ENCODE data around the gene C1orf174.

C1orf174 gene

DNA sequence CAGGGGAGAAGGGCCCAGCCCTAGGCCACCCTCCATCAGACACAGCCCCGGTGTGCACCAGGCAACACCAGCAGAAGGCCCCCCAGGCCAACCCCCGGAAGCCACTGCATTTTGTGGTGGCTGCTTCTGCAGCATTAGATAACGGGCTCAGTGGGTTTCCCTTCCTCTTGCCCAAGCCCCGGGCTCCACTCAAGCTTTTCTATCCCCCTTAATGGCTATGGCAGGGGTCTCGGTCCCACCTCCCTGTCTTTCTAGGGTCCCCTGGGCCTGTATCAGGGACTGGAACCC lies 18.9 kb downstream of the C1orf174 start:
- no peaks in the 10 kb centered on the region for H3K4me1 ChIP-seq (ENCODE audit: control insufficient read depth, insufficient read depth, low read length)
- no peak overlapping the region for H3K27ac ChIP-seq (ENCODE audit: low read depth, low read length)
- no peaks in the 10 kb centered on the region for H3K27me3 ChIP-seq (ENCODE audit: control insufficient read depth, insufficient read depth, low read length)
- H3K9ac ChIP-seq (ENCODE audit: low read length), result no peak overlapping the region
- H3K36me3 ChIP-seq (ENCODE audit: control insufficient read depth, insufficient read depth, low read length), result peaks cover 19% of the 10 kb centered on the region
- no peak overlapping the region for H3K4me3 ChIP-seq (ENCODE audit: low read length)

DNA sequence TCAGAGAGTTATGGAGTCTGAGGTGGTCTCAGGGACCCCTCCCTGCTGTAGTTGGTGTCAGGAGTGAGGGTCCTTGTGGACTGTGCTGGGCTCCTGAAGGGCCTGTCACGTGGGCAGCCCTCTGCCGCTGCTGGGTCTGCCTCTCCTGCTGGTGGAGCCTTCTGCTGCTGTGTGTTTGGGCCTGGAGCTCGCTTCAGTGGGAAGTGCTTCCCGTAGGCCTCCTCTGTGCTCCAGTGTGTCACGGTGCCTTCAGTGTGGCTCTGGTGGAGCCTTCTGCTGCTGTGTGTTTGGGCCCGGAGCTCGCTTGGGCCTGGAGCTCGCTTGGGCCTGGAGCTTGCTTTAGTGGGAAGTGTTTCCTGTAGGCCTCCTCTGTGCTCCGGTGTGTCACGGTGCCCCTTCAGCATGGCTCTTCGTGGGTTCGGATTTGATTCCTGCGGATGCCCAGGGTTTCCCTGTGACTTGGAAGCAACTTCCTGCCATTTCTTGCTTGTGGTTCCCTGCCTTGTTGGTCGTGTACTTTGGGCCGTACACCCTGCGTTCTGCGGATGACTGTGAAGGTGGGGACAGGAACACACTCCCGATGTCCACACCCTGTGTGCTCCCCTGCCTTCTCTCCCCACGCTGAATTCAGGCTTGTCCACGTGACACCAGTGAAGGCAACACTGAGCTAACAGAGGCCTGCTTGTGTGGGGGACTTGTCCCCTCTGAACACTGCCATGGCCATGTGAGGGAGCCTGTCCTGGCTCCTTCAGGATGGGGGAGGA lies 19.5 kb downstream of the C1orf174 start:
- Histone ChIP-seq H3K4me3 (ENCODE audit: low read length) (no peak overlapping the region), H3K36me3 (ENCODE audit: control insufficient read depth, insufficient read depth, low read length) (peaks cover 19% of the 10 kb centered on the region), H3K27me3 (ENCODE audit: control insufficient read depth, insufficient read depth, low read length) (no peaks in the 10 kb centered on the region), H3K9ac (ENCODE audit: low read length) (no peak overlapping the region), H3K27ac (ENCODE audit: low read depth, low read length) (no peak overlapping the region), H3K4me1 (ENCODE audit: control insufficient read depth, insufficient read depth, low read length) (no peaks in the 10 kb centered on the region)

DNA sequence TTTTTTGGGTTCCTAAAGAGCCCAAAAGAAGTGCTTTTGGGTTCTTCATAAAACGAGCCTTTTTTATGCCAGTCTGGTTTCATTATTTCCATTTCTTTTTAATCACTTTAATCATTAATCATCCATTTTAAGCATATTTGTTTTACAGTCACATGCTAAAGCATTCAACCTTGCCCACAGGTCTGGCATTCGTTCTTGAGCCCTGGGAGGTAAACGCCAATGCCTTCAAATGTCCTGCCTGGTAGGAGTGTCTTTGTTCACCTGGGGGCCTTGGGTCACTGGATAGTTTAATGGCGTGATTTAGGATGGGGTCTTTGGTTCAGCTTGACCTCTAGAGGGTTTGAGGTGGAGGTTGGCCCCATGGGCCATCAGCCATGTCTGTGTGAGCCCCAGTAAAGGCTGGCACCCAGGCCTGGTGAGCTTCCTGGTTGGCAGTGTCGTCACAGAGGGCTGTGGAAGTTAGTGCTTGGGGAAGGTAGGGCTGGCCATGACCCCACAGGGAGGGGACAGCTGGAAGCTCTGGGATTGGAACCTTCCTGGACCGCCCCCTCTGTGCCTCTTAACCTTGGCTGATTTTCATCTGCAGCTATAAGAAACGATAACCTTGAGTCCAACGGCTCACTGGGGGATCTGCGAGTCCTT lies 20.2 kb downstream of the C1orf174 start:
- H3K36me3 ChIP-seq (ENCODE audit: control insufficient read depth, insufficient read depth, low read length), result peaks cover 24% of the 10 kb centered on the region

DNA sequence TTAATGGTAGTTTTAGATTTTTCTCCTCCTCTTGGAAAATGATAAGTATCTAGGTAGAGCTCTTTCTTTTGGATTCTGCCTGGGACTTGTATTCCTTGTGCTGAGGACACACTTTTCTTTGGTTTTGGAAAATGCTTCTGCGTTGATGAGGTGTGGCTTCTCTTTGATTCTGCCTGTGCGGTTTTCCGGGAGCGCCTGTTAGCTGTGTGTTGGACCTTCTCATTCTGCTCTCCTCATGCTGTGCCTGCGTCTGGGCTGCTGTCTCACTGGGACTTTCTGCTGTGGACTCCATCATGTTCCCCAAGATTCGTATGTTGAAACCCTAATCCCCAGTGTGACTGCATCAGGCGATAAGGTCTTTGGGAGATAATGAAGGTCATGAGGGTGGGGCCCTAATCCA lies 21.0 kb downstream of the C1orf174 start:
- H3K27me3 ChIP-seq (ENCODE audit: control insufficient read depth, insufficient read depth, low read length), result no peaks in the 10 kb centered on the region
- H3K36me3 ChIP-seq (ENCODE audit: control insufficient read depth, insufficient read depth, low read length), result peaks cover 24% of the 10 kb centered on the region
- no peak overlapping the region for H3K9ac ChIP-seq (ENCODE audit: low read length)
- H3K4me3 ChIP-seq (ENCODE audit: low read length), result no peak overlapping the region
- H3K27ac ChIP-seq (ENCODE audit: low read depth, low read length), result no peak overlapping the region
- H3K4me1 ChIP-seq (ENCODE audit: control insufficient read depth, insufficient read depth, low read length), result no peaks in the 10 kb centered on the region

More for the DNA sequence above, 20.2 kb downstream of the C1orf174 start:
- no peaks in the 10 kb centered on the region for H3K4me1 ChIP-seq (ENCODE audit: control insufficient read depth, insufficient read depth, low read length)
- H3K27me3 ChIP-seq (ENCODE audit: control insufficient read depth, insufficient read depth, low read length), result no peaks in the 10 kb centered on the region
- no peak overlapping the region for H3K27ac ChIP-seq (ENCODE audit: low read depth, low read length)
- H3K4me3 ChIP-seq (ENCODE audit: low read length), result no peak overlapping the region
- no peak overlapping the region for H3K9ac ChIP-seq (ENCODE audit: low read length)

DNA sequence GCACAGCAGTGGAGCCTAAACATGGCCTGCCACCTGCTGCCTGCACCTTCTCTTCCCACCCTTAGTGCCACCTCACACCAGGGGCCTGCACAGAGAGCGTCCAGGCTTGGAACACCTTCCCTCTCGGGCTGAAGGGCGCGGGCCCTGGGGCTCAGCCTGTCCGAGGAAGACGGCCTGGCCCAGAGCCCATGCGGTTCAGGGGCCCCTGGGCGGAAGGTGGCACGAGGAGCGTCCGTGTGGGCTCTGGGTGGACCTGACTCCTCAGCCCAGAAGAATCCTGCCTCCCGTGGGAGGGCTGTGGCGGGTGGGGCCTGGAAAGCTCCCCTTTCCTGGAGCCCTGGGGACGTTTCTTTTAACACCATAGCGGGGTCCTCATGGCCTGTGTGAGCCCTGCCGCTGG lies 23.4 kb downstream of the C1orf174 start:
- Histone ChIP-seq H3K27me3 (ENCODE audit: control insufficient read depth, insufficient read depth, low read length) (no peaks in the 10 kb centered on the region), H3K4me1 (ENCODE audit: control insufficient read depth, insufficient read depth, low read length) (no peaks in the 10 kb centered on the region), H3K9ac (ENCODE audit: low read length) (no peak overlapping the region), H3K4me3 (ENCODE audit: low read length) (no peak overlapping the region), H3K36me3 (ENCODE audit: control insufficient read depth, insufficient read depth, low read length) (peaks cover 30% of the 10 kb centered on the region), H3K27ac (ENCODE audit: low read depth, low read length) (no peak overlapping the region)

DNA sequence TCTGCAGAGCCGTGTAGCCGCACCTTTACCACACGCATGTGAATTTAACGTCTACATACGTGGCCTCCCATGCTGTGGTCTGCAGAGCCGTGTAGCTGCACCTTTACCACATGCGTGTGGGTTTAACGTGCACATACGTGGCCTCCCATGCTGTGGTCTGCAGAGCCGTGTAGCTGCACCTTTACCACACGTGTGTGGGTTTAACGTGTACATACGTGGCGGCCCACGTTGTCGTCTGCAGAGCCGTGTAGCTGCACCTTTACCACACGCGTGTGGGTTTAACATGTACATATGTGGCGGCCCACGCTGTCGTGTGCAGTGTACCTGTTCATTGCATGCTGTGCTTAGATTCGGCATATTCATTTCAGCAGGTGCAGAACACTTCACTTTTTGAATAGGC lies 25.3 kb downstream of the C1orf174 start:
- H3K4me3 ChIP-seq (ENCODE audit: low read length), result no peak overlapping the region
- peaks cover 39% of the 10 kb centered on the region for H3K36me3 ChIP-seq (ENCODE audit: control insufficient read depth, insufficient read depth, low read length)
- no peaks in the 10 kb centered on the region for H3K27me3 ChIP-seq (ENCODE audit: control insufficient read depth, insufficient read depth, low read length)
- no peaks in the 10 kb centered on the region for H3K4me1 ChIP-seq (ENCODE audit: control insufficient read depth, insufficient read depth, low read length)
- no peak overlapping the region for H3K27ac ChIP-seq (ENCODE audit: low read depth, low read length)
- H3K9ac ChIP-seq (ENCODE audit: low read length), result no peak overlapping the region

DNA sequence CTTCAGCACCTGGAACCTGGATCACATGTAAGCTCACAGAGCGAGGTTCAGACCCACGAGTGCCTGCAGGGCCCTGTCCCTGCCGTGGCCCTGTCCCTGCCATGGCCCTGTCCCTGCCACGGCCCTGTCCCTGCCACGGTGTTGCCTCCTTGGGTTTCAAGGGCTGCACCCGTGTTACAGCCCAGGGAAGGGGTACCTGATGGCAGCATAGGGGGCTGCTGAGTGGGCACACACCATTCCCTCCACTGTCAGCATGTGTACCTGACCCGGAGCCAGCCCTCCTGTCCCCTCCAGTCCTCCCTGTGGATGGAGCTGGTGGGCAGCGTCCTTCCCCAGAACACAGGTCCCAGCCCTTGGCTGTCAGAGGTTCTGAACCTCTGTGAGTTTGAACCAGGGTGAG lies 27.5 kb downstream of the C1orf174 start:
- Histone ChIP-seq H3K4me1 (ENCODE audit: control insufficient read depth, insufficient read depth, low read length) (no peaks in the 10 kb centered on the region), H3K27me3 (ENCODE audit: control insufficient read depth, insufficient read depth, low read length) (no peaks in the 10 kb centered on the region), H3K9ac (ENCODE audit: low read length) (no peak overlapping the region), H3K36me3 (ENCODE audit: control insufficient read depth, insufficient read depth, low read length) (peaks cover 30% of the 10 kb centered on the region), H3K4me3 (ENCODE audit: low read length) (no peak overlapping the region), H3K27ac (ENCODE audit: low read depth, low read length) (no peak overlapping the region)

DNA sequence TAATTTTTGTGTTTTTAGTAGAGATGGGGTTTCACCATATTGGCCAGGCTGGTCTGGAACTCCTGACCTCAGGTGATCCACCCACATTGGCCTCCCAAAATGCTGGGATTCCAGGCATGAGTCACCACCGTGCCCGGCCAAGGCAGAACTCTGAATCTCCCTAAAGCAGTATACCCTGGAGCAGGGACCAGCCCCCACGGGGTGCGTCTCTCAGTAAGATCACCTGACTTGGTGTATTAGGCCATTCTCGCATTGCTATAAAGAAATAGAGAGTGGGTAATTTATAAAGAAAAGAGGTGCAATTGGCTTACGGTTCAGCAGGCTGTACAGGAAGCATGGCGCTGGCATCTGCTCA lies 28.6 kb downstream of the C1orf174 start:
- no peaks in the 10 kb centered on the region for H3K27me3 ChIP-seq (ENCODE audit: control insufficient read depth, insufficient read depth, low read length)
- no peak overlapping the region for H3K9ac ChIP-seq (ENCODE audit: low read length)
- H3K4me1 ChIP-seq (ENCODE audit: control insufficient read depth, insufficient read depth, low read length), result no peaks in the 10 kb centered on the region
- H3K27ac ChIP-seq (ENCODE audit: low read depth, low read length), result no peak overlapping the region
- peaks cover 30% of the 10 kb centered on the region for H3K36me3 ChIP-seq (ENCODE audit: control insufficient read depth, insufficient read depth, low read length)
- no peak overlapping the region for H3K4me3 ChIP-seq (ENCODE audit: low read length)

DNA sequence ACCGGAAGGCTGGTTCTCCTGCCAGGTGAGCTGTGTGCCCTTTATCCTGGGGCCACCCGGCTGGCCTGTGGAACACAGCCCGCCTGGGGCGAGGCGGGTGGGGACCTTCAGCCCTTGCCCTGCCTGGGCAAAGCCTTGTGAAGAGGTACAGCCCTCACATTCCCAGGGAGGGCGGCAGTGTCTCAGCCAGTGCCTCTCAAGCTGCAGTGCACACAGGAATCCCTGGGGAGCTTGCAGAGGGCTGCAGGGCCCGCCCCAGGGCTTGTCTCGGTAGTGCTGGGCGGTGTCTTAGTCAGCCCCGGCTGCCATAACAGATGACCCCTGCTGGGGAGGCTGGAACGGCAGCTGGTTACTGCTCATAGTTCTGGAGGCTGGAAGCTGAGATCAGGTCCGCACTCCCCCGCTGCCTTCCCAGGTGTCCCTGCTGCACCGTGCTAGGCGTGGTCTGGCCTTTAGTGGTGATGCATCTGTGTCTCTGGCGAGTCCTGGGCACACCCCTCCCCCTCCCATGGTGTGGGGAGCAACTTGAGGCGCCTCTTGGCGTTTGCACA lies 30.2 kb downstream of the C1orf174 start:
- peaks cover 22% of the 10 kb centered on the region for H3K36me3 ChIP-seq (ENCODE audit: control insufficient read depth, insufficient read depth, low read length)
- H3K9ac ChIP-seq (ENCODE audit: low read length), result no peak overlapping the region

DNA sequence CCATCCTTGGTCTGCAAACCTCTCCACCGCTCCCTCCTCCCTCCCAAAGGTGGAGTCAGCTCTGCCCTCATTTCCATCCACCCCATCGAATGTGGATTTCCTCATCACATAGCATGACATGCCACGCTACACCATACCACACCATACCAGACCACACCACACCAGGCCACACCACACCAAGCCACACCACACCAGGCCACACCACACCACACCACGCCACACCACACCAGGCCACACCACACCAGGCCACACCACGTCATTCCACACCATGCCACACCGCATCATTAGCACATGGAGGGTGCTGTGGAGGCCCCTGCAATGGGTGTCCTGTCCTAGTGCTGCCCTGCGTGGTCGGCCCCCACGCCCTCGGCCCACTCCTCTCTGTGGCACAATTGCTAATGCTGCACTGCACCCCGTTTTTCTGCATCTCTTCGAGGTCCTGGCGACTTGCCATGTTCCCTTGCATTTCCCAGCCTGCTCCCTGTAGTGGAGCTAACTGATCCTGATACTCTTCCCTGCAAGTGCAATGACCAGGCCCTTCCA lies 31.5 kb downstream of the C1orf174 start:
- Histone ChIP-seq H3K9ac (ENCODE audit: low read length) (no peak overlapping the region), H3K27ac (ENCODE audit: low read depth, low read length) (no peak overlapping the region), H3K36me3 (ENCODE audit: control insufficient read depth, insufficient read depth, low read length) (peaks cover 18% of the 10 kb centered on the region), H3K4me3 (ENCODE audit: low read length) (no peak overlapping the region), H3K4me1 (ENCODE audit: control insufficient read depth, insufficient read depth, low read length) (no peaks in the 10 kb centered on the region), H3K27me3 (ENCODE audit: control insufficient read depth, insufficient read depth, low read length) (no peaks in the 10 kb centered on the region)

More for the DNA sequence above, 30.2 kb downstream of the C1orf174 start:
- H3K4me3 ChIP-seq (ENCODE audit: low read length), result no peak overlapping the region
- no peaks in the 10 kb centered on the region for H3K27me3 ChIP-seq (ENCODE audit: control insufficient read depth, insufficient read depth, low read length)
- no peaks in the 10 kb centered on the region for H3K4me1 ChIP-seq (ENCODE audit: control insufficient read depth, insufficient read depth, low read length)
- no peak overlapping the region for H3K27ac ChIP-seq (ENCODE audit: low read depth, low read length)

DNA sequence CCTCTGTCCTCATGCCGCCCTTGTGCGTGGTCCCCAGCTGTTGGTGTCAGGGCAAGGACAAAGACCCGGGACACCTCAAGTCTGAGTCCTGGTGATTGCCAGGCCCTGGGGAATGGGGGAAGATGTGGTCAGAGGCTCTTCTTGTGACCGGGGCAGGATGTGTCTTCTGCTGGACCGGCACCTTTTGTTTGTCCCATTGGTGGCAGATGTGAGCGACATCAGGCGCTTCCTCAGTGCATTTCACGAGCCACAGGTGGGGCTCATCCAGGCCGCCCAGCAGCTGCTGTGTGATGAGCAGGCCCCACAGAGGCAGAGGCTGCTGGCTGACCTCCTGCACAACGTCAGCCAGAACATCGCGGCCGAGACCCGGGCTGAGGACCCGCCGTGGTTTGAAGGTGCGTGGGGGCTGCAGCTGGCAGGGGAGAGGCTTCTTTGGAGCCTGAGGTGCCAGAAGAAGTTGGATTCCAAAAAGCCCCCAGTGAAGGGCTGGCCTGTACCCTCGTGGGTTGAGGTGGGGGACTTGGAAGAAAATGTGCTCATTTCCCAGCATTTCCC lies 34.4 kb downstream of the C1orf174 start:
- Histone ChIP-seq H3K4me3 (ENCODE audit: low read length) (no peak overlapping the region), H3K27ac (ENCODE audit: low read depth, low read length) (no peak overlapping the region), H3K36me3 (ENCODE audit: control insufficient read depth, insufficient read depth, low read length) (peaks cover 12% of the 10 kb centered on the region), H3K9ac (ENCODE audit: low read length) (no peak overlapping the region), H3K27me3 (ENCODE audit: control insufficient read depth, insufficient read depth, low read length) (no peaks in the 10 kb centered on the region), H3K4me1 (ENCODE audit: control insufficient read depth, insufficient read depth, low read length) (no peaks in the 10 kb centered on the region)

DNA sequence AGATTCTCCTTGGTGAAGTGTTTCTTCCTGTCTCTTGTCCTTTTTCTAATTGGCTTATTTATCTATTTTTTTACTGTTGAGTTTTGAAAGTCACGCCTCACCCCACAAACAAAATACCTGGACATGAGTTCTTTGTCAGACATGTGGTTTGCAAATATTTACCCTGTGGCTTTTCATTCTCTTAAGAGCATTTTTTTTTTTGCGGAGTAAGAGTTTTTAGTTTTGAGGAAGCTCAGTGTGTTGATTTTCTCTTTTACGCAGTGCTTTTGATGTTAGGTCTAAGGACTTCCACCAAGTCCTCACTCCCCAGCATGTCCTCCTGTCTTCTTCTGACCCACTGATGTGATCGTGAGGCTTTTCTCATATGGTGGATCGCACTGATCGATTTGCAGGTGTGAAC lies 35.2 kb downstream of the C1orf174 start:
- peaks cover 4% of the 10 kb centered on the region for H3K36me3 ChIP-seq (ENCODE audit: control insufficient read depth, insufficient read depth, low read length)
- no peak overlapping the region for H3K27ac ChIP-seq (ENCODE audit: low read depth, low read length)
- no peaks in the 10 kb centered on the region for H3K4me1 ChIP-seq (ENCODE audit: control insufficient read depth, insufficient read depth, low read length)
- H3K9ac ChIP-seq (ENCODE audit: low read length), result no peak overlapping the region
- no peak overlapping the region for H3K4me3 ChIP-seq (ENCODE audit: low read length)
- H3K27me3 ChIP-seq (ENCODE audit: control insufficient read depth, insufficient read depth, low read length), result no peaks in the 10 kb centered on the region
